Type B pancreatic cell (in vitro differentiated cells): Measurements from ENCODE around the gene HHATL. TPM values are rescaled to one million over a fixed set of nuclear protein-coding genes. Genes with fewer than 3 reads are reported as not detected.

Experiments
- DNase-seq: peaks from one replicate; pipeline ENCODE4 v3.0.0; 2021; ENCODE audit warnings: mixed read lengths; ENCODE audit not compliant: unreplicated experiment; ENCODE audit errors: extremely low spot score
- H3K27ac Mint-ChIP-seq: 2 replicates; pipeline ENCODE4 v1.8.0; 2021; ENCODE audit warnings: mild to moderate bottlenecking, mixed read lengths
- H3K27me3 Mint-ChIP-seq: 2 replicates; pipeline ENCODE4 v1.8.0; 2021; ENCODE audit warnings: mixed read lengths
- H3K36me3 Mint-ChIP-seq: 2 replicates; pipeline ENCODE4 v1.8.0; 2021; ENCODE audit warnings: mixed read lengths
- H3K4me1 Mint-ChIP-seq: one replicate; pipeline ENCODE4 v1.8.0; 2021; ENCODE audit warnings: mixed read lengths; ENCODE audit not compliant: unreplicated experiment
- H3K4me3 Mint-ChIP-seq: 2 replicates; pipeline ENCODE4 v1.8.0; 2021; ENCODE audit warnings: mild to moderate bottlenecking, mixed read lengths
- H3K9me3 Mint-ChIP-seq: 2 replicates; pipeline ENCODE4 v1.8.0; 2021; ENCODE audit warnings: mixed read lengths
- CTCF ChIP-seq: fragments of 200-600 bp; sonication (generic); conservative IDR thresholded peaks from 2 replicates; pipeline ENCODE4 v1.5.0; 2021; ENCODE audit warnings: antibody characterized with exemption, mild to moderate bottlenecking
- total RNA-seq: library from RNA; stranded (reverse); gene quantifications from 2 replicates; pipeline ENCODE4 v1.2.1, GENCODE V29; 2021; ENCODE audit warnings: low replicate concordance

The HHATL gene
- total RNA-seq, 1 donor from 2014 or later: not detected

GRCh38 chr3:42660131-42660715 is 42.4 kb downstream of the HHATL start:
- peaks cover 5% of the 10 kb centered on the region for H3K36me3 Mint-ChIP-seq
- no peak overlapping the region for H3K4me3 Mint-ChIP-seq
- no peak overlapping the region for H3K27ac Mint-ChIP-seq
- H3K27me3 Mint-ChIP-seq: no peaks in the 10 kb centered on the region
- H3K4me1 Mint-ChIP-seq: peaks cover 3% of the 10 kb centered on the region
- TF ChIP-seq CTCF: no peak
- no peaks in the 10 kb centered on the region for H3K9me3 Mint-ChIP-seq
- DNase-seq: no peak

- no peak overlapping the region for H3K27ac Mint-ChIP-seq
- DNase-seq: no peak
- no peaks in the 10 kb centered on the region for H3K27me3 Mint-ChIP-seq
- no peaks in the 10 kb centered on the region for H3K9me3 Mint-ChIP-seq
- H3K4me3 Mint-ChIP-seq: no peak overlapping the region
- no peak for TF ChIP-seq CTCF
- H3K36me3 Mint-ChIP-seq: peaks cover 5% of the 10 kb centered on the region
- H3K4me1 Mint-ChIP-seq: peaks cover 3% of the 10 kb centered on the region
These were observed 43.0 kb downstream of the HHATL start for GRCh38 chr3:42659451-42660130.

GRCh38 chr3:42658771-42659390 is 43.7 kb downstream of the HHATL start:
- H3K27me3 Mint-ChIP-seq: no peaks in the 10 kb centered on the region
- H3K4me3 Mint-ChIP-seq: no peak overlapping the region
- H3K27ac Mint-ChIP-seq: no peak overlapping the region
- peaks cover 3% of the 10 kb centered on the region for H3K4me1 Mint-ChIP-seq
- DNase-seq: no peak
- no peaks in the 10 kb centered on the region for H3K9me3 Mint-ChIP-seq
- TF ChIP-seq CTCF: no peak
- peaks cover 5% of the 10 kb centered on the region for H3K36me3 Mint-ChIP-seq

- Mint-ChIP-seq H3K9me3 (no peaks in the 10 kb centered on the region), H3K27me3 (no peaks in the 10 kb centered on the region), H3K36me3 (peaks cover 5% of the 10 kb centered on the region), H3K4me3 (no peak overlapping the region), H3K4me1 (peaks cover 5% of the 10 kb centered on the region), H3K27ac (no peak overlapping the region)
- no peak for DNase-seq
- TF ChIP-seq CTCF: no peak
These were observed 44.4 kb downstream of the HHATL start for GRCh38 chr3:42658091-42658770.

- peaks cover 5% of the 10 kb centered on the region for H3K36me3 Mint-ChIP-seq
- H3K27ac Mint-ChIP-seq: no peak overlapping the region
- H3K4me3 Mint-ChIP-seq: no peak overlapping the region
These were observed 44.9 kb downstream of the HHATL start for GRCh38 chr3:42657675-42658074.

More at GRCh38 chr3:42657675-42658074, 44.9 kb downstream of the HHATL start:
- no peak for DNase-seq
- Mint-ChIP-seq H3K27me3 (no peaks in the 10 kb centered on the region), H3K4me1 (peaks cover 9% of the 10 kb centered on the region), H3K9me3 (no peaks in the 10 kb centered on the region)
- no peak for TF ChIP-seq CTCF
